IPS-11a (cell line): ENCODE results near the gene INPP5A.
"Not testable (repeated sequence)": the region's sequence is repeated elsewhere in the genome, so short reads cannot be mapped to it uniquely, and the experiment has no call there.

Experiments
- H3K4me3 ChIP-seq: one replicate; pipeline ENCODE4 v1.5.1; 2013; ENCODE audit warnings: low read depth, low read length, control low read depth

The INPP5A gene

DNA sequence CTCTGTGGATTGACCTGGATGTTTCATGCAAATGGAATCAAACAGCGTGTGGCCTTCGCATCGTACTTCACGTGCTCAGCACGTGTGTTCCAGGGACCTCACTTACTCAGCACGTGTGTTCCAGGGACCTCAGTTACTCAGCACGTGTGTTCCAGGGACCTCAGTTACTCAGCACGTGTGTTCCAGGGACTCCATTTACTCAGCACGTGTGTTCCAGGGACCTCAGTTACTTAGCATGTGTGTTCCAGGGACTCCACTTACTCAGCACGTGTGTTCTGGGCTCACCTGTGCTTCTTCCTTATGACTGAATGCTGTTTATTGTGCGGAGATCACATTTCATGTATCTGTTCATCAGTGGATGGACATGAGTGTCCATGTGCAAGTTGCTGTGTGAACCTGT, 22.0 kb downstream of the INPP5A start:
- no peak overlapping the region for H3K4me3 ChIP-seq

DNA sequence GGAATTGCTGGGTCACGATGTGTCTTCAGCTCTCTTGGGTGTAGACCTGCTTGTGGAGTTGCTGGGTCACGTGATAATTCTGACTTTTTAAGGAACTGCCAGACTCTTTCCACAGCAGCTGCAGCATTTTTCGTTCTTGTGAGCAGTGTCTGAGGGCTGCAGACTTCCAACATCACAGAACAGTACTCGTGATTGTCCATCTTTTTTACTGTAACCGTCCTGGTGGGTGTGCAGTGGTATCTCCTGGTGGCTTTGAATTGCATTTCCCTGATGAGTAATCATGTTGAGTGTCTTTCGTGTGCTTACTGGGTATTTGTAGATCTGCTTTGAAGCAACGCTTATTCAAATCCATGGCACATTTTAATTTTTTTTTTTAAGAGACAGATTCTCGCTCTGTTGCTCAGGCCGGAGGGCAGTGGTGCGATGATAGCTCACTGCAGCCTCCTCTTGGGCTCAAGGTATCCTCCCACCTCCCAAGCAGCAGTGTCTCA, 22.7 kb downstream of the INPP5A start:
- no peak overlapping the region for H3K4me3 ChIP-seq

GRCh38 chr10:132562177-132562915, 24.8 kb downstream of the INPP5A start:
- no peak overlapping the region for H3K4me3 ChIP-seq

DNA sequence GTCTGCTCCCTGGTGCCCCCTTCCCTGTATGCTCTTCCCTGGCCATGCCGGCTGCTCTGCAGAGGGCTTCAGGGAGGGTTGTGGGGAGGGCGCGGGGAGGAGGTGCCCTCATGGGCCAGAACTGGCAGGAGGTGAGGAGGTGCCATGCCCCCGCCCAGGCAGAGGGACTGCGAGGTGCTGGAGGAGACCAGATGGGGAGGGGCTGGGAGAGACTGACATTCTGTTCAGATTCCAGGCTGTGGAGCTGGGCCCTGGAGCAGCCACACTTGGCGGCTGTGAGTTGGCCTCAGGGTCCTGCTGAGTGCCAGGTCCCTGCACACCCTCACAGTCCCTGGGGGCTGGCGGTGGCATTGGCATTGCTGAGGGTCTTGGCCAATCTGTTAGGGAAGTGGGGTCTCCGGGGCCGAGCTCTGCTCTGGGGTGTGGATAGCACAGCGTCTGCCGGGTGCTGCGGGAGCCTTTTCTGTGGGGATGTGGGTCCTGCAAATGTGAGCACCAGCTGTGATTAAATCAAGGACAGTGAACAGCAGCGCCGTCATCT, 25.4 kb downstream of the INPP5A start:
- no peak overlapping the region for H3K4me3 ChIP-seq

DNA sequence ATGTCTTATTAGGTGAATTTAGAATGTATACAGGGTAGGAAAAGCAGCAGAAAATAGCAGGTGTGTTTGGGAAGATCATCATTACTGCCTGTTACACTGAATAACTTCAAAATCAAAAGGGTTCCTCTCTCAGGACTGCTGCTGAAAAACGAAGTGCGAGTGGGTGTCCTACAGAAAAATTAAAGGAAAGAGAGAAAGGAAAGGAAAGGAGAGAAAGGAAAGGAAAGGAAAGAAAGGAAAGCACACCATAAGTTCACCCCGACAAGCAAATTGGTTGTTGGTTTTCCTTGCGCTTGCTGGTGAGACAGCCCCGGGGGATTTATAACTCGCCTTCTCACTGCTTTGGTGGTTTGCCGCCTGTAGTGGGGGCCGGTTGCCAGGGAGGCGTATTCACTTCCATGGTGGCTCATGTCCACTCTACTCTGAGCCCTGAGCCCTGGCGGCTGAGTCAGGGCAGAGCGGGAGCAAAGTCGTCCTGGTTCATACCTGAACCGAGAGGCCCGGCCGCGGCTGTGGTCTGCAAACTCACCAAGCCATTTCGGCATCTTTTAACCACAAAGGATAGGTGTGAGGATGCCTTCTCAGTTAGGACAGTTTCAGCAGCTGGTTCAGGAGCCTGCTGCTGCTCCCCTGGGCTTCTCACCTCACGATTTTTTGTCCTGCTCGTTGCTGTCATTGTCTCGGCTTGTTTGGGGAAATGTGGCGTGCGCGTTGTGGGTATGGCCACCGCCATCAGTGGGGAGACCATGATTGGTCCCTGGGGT, 26.1 kb downstream of the INPP5A start:
- H3K4me3 ChIP-seq = no peak overlapping the region

DNA sequence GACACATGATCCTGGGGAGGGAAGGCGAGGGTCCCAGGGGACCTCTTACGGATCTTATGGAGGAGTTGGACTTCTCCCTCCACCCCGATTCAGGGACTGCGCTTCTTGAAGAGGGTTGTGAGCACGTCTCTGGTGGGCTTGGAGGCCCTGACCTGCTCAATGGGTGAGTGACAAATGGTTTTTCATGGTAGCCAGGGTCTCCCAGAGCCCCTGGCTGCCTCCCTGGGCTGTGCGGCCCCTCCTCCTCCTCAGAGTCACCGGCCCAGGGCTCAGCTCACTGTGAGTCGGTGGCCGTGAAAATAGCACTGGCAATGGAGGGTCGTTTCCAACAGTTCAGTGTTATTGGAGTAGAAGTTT, 26.6 kb downstream of the INPP5A start:
- no peak overlapping the region for H3K4me3 ChIP-seq

DNA sequence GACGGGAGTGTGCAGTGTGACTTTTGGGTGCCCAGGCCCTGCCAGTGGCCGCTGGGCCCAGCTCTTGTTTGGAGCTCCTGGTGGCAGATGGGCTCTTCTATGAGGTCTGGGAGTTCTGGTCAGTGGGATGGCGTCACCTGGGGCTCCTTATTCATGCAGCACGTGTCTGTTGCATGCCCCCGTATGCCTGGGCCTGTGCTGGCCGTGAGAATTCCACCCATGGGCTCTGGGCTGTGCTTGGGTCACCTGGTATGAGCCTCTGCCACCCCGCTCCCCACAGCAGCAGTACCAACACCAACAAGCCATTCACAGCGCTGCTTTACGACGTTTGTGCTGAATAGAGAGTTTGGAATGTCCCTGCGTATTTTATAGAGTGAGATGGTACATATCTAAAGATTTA, 27.1 kb downstream of the INPP5A start:
- H3K4me3 ChIP-seq = no peak overlapping the region

DNA sequence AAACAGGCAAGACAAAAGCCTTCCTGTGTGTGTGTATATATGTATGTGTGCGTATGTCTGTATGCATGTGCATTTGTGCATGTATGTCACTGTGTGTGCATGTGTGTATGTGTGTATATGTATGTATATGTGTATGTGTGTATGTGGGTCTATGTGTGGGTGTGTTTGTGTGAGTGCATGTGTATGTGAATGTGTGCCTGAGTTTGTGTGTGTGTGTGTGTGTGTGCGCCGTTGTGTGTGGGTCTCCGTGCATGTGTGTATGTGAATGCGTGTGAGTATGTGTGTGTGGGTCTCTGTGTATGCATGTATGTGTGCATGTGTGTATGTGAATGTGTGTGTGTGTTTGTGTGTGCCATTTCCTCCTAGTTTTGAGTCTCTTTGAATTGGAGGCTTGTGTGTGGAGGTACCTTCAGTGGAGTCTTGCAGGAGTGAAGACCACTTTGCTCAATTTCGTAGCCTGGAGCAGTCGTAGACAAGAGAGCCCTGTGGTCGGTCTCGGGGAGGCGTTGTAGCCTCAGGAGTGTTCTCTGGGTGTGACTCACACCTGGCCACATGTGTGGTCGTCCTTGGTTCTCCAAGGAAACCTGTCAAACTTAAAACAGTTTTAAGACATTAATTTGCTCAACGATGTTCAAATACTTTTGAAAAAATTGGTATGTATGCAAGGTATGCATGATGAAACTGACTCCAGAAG, 28.1 kb downstream of the INPP5A start:
- H3K4me3 ChIP-seq = no peak overlapping the region

DNA sequence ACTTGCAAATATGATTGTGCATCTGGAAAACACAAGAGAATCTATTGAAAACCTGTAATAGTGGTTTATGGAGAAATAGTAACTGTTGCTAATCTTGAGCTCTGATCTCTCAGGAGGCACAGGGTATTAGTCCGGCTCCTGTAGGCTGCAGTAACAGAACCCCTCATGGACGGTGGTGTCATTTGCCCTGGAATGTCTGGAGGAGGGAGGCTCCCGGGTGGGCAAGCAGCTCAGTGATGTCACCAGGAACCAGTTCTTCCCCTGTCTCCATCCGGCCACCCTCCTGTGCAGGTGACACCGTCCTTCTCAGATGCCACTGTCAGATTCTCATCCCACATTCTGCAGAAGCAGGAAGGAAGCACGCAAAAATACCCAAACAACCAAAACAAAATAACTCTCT, 29.3 kb downstream of the INPP5A start:
- no peak overlapping the region for H3K4me3 ChIP-seq

DNA sequence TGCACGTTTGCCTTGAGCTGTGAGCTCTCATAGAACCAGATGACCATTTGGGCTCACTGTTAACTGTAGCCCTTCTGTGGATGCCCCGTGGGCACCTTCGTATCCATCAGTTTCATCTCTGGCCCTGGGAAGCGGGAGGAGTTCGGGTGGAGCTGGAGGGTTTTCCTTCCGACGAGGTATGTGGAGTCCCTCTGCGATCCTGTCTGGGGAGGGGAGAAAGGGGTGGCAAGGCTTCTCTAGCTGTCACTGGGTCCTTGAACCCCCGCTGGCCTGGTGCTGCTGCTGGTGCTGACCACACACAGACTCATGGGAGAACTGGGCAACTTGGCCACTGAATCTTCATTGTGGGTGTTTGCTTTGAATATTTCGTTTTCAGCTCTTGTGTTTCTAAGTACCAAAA, 32.7 kb downstream of the INPP5A start:
- H3K4me3 ChIP-seq = no peak overlapping the region

- no peak overlapping the region for H3K4me3 ChIP-seq
Observed at GRCh38 chr10:132570771-132571649, 33.4 kb downstream of the INPP5A start.

DNA sequence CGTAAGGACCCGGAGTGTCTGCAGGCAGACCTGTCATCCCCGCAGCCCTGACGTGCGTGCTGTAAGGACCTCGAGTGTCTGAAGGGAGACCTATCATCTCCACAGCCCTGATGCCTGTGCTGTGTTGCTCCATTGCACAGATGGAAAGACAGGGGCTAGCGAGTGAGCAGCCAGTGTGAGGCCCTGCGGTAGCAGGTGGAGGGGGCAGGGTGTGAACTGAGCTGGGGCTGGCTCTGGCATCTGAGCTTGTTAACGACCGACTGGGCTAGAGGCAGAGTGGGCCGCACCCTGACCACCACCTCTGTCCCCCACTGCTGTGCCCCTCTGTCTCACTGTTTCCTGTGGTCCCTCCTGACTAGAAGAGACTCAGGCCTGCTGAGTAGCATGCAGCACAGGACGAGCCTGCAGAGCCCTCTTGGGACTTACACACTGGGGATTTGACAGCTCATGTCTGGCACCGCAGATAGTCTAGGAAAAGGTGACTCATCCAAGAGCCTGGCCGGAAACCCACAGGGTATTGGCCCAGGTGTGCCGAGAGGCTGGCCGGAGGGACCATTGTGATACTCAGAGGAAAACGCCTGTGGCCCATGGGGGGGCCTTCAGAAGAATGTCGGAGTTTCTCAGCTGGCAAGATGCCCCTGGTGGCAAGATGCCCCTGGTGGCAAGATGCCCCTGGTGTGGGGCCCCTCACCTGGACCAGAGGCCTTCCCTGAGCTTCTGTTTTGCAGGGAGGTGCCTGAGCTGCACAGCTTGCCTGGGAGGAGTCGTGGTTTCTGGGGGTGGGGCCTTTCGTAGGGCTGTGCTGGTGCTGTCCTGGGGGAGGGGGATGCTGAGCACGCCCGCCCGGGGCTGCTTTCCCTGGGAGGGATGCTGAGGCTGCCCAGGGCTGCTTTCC, 34.3 kb downstream of the INPP5A start:
- H3K4me3 ChIP-seq = no peak overlapping the region

- H3K4me3 ChIP-seq = no peak overlapping the region
Observed at GRCh38 chr10:132572545-132572937, 35.0 kb downstream of the INPP5A start.

DNA sequence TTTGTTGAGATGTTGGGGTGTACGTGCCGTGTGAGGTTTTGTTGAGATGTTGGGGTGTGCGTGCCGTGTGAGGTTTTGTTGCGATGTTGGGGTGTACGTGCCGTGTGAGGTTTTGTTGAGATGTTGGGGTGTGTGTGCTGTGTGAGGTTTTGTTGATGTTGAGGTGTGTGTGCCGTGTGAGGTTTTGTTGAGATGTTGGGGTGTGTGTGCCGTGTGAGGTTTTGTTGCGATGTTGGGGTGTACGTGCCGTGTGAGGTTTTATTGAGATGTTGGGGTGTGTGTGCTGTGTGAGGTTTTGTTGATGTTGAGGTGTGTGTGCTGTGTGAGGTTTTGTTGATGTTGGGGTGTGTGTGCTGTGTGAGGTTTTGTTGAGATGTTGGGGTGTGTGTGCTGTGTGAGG, 35.4 kb downstream of the INPP5A start:
- H3K4me3 ChIP-seq = not testable (repeated sequence)

DNA sequence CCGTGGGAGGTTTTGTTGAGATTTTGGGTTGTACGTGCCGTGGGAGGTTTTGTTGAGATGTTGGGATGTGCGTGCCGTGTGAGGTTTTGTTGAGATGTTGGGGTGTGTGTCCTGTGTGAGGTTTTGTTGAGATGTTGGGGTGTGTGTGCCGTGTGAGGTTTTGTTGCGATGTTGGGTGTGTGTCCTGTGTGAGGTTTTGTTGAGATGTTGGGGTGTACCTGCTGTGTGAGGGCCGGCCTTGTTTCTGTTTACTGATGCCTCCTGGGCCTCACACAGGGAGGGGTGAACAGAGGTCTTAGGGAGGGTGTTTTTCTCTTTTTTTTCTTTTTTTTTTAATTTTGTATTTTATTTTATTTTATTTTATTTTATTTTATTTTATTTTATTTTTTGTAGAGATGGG, 36.7 kb downstream of the INPP5A start:
- no peak overlapping the region for H3K4me3 ChIP-seq

DNA sequence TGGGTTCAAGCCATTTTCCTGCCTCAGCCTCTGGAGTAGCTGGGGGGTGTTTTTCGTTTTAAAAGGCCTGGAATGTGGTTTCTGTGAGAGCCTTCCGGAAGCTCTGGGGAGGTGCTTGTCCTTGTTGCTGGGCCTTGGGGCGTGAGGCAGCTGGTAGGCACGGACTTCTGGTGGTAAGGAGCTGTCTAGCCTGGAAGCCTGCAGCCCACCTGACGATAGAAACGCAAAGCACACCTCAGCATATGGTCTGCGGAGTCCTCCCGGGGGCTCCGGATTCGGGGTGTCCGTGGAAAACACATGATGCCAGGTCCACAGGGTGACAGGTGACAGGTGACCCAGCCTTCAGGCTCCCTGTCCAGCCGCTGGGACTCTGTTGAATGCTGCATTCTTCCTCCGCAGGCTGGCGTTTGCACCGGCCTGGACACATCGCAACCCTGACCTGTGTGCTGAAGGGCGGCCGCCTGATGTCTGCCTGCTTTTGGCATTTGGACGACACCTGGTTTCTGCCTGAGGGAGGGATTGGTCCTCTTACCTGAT, 37.3 kb downstream of the INPP5A start:
- H3K4me3 ChIP-seq = no peak overlapping the region

GRCh38 chr10:132575320-132576201, 38.0 kb downstream of the INPP5A start:
- H3K4me3 ChIP-seq = no peak overlapping the region

DNA sequence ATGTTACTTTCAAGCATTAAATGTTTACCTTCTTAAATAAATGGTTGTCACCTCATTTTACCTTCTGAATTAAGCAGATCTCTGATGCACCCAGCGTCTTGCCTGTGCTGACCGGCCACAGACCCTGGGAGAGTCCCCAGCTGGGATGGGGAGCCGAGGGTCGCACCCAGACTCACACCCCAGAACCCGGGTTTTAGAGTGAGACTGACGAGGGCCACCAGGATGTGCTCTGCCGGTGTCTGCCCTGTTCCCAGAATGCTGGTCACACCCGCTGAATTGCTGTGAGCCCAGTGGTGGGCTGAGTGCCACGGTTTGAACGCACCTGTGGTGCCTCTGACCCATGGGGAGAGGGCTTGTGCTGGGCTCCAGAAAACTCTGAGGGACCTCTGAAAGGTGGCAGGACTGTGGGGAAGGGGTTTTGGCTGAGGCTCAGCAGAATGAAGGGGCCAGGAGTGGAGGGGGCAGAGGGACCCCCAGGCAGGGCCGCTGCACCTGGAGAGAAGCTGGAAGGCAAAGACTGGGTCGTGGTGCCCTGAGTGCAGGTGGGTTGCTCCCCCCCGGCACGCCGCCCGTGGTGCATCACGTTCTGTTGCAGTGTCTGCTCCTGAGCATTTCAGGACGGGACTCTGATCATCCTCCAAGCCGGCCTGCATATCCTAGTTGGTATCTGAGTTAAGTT, 39.2 kb downstream of the INPP5A start:
- no peak overlapping the region for H3K4me3 ChIP-seq
